MM.1S (cell line): Measurements from ENCODE around the gene CDC37.

ENCODE experiments used
- DNase-seq: peaks from one replicate; pipeline ENCODE4 v3.0.0-alpha.2; 2015
- H2AFZ ChIP-seq: fragments of 300-600 bp; sonication (generic); 2 replicates; pipeline ENCODE4 v1.6.0; 2016; ENCODE audit warnings: antibody characterized with exemption, low read length
- H3F3A ChIP-seq: fragments of 300-600 bp; sonication (generic); 2 replicates; pipeline ENCODE4 v1.6.1; 2016; ENCODE audit warnings: mild to moderate bottlenecking, antibody characterized with exemption, low read length, moderate library complexity, mixed read lengths; ENCODE audit not compliant: insufficient read depth
- H3K27ac ChIP-seq: fragments of 300-600 bp; sonication (generic); 2 replicates; pipeline ENCODE4 v1.5.1; 2016; ENCODE audit warnings: mild to moderate bottlenecking, low read length
- H3K27me3 ChIP-seq: fragments of 300-600 bp; sonication (generic); replicated peaks from 2 replicates; pipeline ENCODE4 v1.6.0; 2016; ENCODE audit warnings: low read length; ENCODE audit not compliant: insufficient read depth
- H3K36me3 ChIP-seq: fragments of 300-600 bp; sonication (generic); replicated peaks from 2 replicates; pipeline ENCODE4 v1.6.1; 2016; ENCODE audit warnings: mild to moderate bottlenecking, low read length, mixed read lengths; ENCODE audit not compliant: insufficient read depth
- H3K4me1 ChIP-seq: fragments of 300-600 bp; sonication (generic); 2 replicates; pipeline ENCODE4 v1.6.1; 2016; ENCODE audit warnings: low read length, mixed read lengths
- H3K4me2 ChIP-seq: fragments of 300-600 bp; sonication (generic); 2 replicates; pipeline ENCODE4 v1.6.0; 2016; ENCODE audit warnings: low read depth, low read length
- H3K4me3 ChIP-seq: fragments of 300-600 bp; sonication (generic); 2 replicates; pipeline ENCODE4 v1.5.1; 2016; ENCODE audit warnings: low read length, mixed read lengths
- H3K79me2 ChIP-seq: fragments of 300-600 bp; sonication (generic); 2 replicates; pipeline ENCODE4 v1.6.1; 2016; ENCODE audit warnings: mixed run types, low read length, mixed read lengths
- H3K9ac ChIP-seq: fragments of 300-600 bp; sonication (generic); 2 replicates; pipeline ENCODE4 v1.6.1; 2016; ENCODE audit warnings: low read length, mixed read lengths
- H3K9me2 ChIP-seq: fragments of 300-600 bp; sonication (generic); replicated peaks from 2 replicates; pipeline ENCODE4 v1.6.1; 2016; ENCODE audit warnings: mild to moderate bottlenecking, low read length, mixed read lengths; ENCODE audit not compliant: insufficient read depth
- H3K9me3 ChIP-seq: fragments of 300-600 bp; sonication (generic); replicated peaks from 2 replicates; pipeline ENCODE4 v1.6.1; 2016; ENCODE audit warnings: mild to moderate bottlenecking, low read length, mixed read lengths; ENCODE audit not compliant: insufficient read depth
- H4K20me1 ChIP-seq: fragments of 300-600 bp; sonication (generic); 2 replicates; pipeline ENCODE4 v1.6.1; 2016; ENCODE audit warnings: mild to moderate bottlenecking, low read length, moderate library complexity, mixed read lengths; ENCODE audit not compliant: insufficient read depth
- CTCF ChIP-seq: fragments of 300-600 bp; sonication (generic); IDR thresholded peaks from 2 replicates; pipeline ENCODE4 v1.5.1; 2016; ENCODE audit warnings: antibody characterized with exemption, low read length, mixed read lengths
- EZH2 ChIP-seq: fragments of 300-600 bp; sonication (generic); optimal IDR thresholded peaks from 2 replicates; pipeline ENCODE3; 2017; ENCODE audit warnings: low read depth, mild to moderate bottlenecking, antibody characterized with exemption, low read length, mixed read lengths
- EZH2phosphoT487 ChIP-seq: fragments of 300-600 bp; sonication (generic); IDR thresholded peaks from 2 replicates; pipeline ENCODE4 v1.6.1; 2018; ENCODE audit warnings: antibody characterized with exemption, low read length

CDC37 gene

GRCh38 chr19:10352764-10353671 lies 50.3 kb downstream of the CDC37 start:
- no peak for DNase-seq
- Histone ChIP-seq H3K27me3 (no peaks in the 10 kb centered on the region), H3F3A (0 out of 2 replicates have a peak, but pooled peaks cover 3% of the 10 kb centered on the region), H3K4me3 (no peak overlapping the region), H3K9me2 (no peaks in the 10 kb centered on the region), H3K36me3 (0 out of 2 replicates have a peak, but pooled peaks cover 2% of the 10 kb centered on the region), H4K20me1 (no peaks in the 10 kb centered on the region), H3K9ac (no peak overlapping the region), H3K4me1 (no peaks in the 10 kb centered on the region), H3K27ac (no peak overlapping the region), H3K79me2 (no peaks in the 10 kb centered on the region), H2AFZ (no peak overlapping the region), H3K4me2 (no peak overlapping the region), H3K9me3 (no peaks in the 10 kb centered on the region)
- TF ChIP-seq EZH2 (no peak), CTCF (no peak), EZH2phosphoT487 (no peak)

GRCh38 chr19:10346509-10346908 lies 56.8 kb downstream of the CDC37 start:
- DNase-seq: no peak
- Histone ChIP-seq H3K9me3 (no peaks in the 10 kb centered on the region), H4K20me1 (no peaks in the 10 kb centered on the region), H3K4me1 (no peaks in the 10 kb centered on the region), H3K27ac (no peak overlapping the region), H3K9me2 (no peaks in the 10 kb centered on the region), H3K9ac (no peak overlapping the region), H2AFZ (no peak overlapping the region), H3K79me2 (no peaks in the 10 kb centered on the region), H3K27me3 (no peaks in the 10 kb centered on the region), H3K4me2 (no peak overlapping the region), H3F3A (no peaks in the 10 kb centered on the region), H3K4me3 (no peak overlapping the region), H3K36me3 (no peaks in the 10 kb centered on the region)
- TF ChIP-seq EZH2phosphoT487: no peak
- no peak for TF ChIP-seq CTCF
- no peak for TF ChIP-seq EZH2

GRCh38 chr19:10344780-10345179 lies 58.6 kb downstream of the CDC37 start:
- no peak overlapping the region for H3K9ac ChIP-seq
- H3K27ac ChIP-seq: no peak overlapping the region
- H3K9me3 ChIP-seq: no peaks in the 10 kb centered on the region
- H3K4me3 ChIP-seq: no peak overlapping the region
- H3K9me2 ChIP-seq: no peaks in the 10 kb centered on the region
- no peaks in the 10 kb centered on the region for H3K36me3 ChIP-seq
- no peak for DNase-seq
- no peaks in the 10 kb centered on the region for H3F3A ChIP-seq
- no peak overlapping the region for H2AFZ ChIP-seq
- no peaks in the 10 kb centered on the region for H3K79me2 ChIP-seq
- no peaks in the 10 kb centered on the region for H4K20me1 ChIP-seq
- no peak overlapping the region for H3K4me2 ChIP-seq
- TF ChIP-seq EZH2phosphoT487 (no peak), CTCF (no peak), EZH2 (no peak)
- H3K4me1 ChIP-seq: peaks cover 3% of the 10 kb centered on the region; the same call in 1 of the 2 replicates
- H3K27me3 ChIP-seq: no peaks in the 10 kb centered on the region
